Natural killer cell (primary cell): ENCODE measurements around the gene PASK. TPM values are rescaled to one million over a fixed set of nuclear protein-coding genes. Genes with fewer than 3 reads are reported as not detected.

ENCODE experiments used
- ATAC-seq, 3 donors: fragments of 150-1000 bp in 2 of 3; fragments of 200-7000 bp in 1 of 3; cut with Tn5 transposase; 1 replicate in 1 of 3; 2 replicates in 2 of 3; pipeline ENCODE4 v1.10.0; 2021; ENCODE audit warnings: mild to moderate bottlenecking in 2 of 3, moderate library complexity in 2 of 3
- DNase-seq, 2 donors: peaks; one replicate each; pipeline versions ENCODE4 v3.0.0 to v3.0.0-alpha.2; 2013 to 2021; ENCODE audit warnings: mixed read lengths in 1 of 2
- H3K27ac ChIP-seq: one replicate; pipeline ENCODE4 v1.5.1; 2013; ENCODE audit warnings: mild to moderate bottlenecking, low read length
- H3K27me3 ChIP-seq: one replicate; pipeline ENCODE4 v1.6.1; 2013; ENCODE audit warnings: low read length; ENCODE audit not compliant: control insufficient read depth, insufficient read depth
- H3K36me3 ChIP-seq: one replicate; pipeline ENCODE4 v1.6.1; 2013; ENCODE audit warnings: low read length; ENCODE audit not compliant: control insufficient read depth, insufficient read depth
- H3K4me1 ChIP-seq: one replicate; pipeline ENCODE4 v1.6.1; 2013; ENCODE audit warnings: low read length; ENCODE audit not compliant: control insufficient read depth, insufficient read depth
- H3K4me3 ChIP-seq: one replicate; pipeline ENCODE4 v1.5.1; 2013; ENCODE audit warnings: low read length
- H3K9me3 ChIP-seq: one replicate; pipeline ENCODE4 v1.6.1; 2013; ENCODE audit warnings: low read length; ENCODE audit not compliant: control insufficient read depth, insufficient read depth
- H3K27ac Mint-ChIP-seq, 2 donors: one replicate each; pipeline ENCODE4 v1.8.0; 2022; ENCODE audit warnings: mild to moderate bottlenecking in 2 of 2, mixed read lengths in 2 of 2, moderate library complexity in 1 of 2
- H3K27me3 Mint-ChIP-seq, 2 donors: one replicate each; pipeline ENCODE4 v1.8.0; 2022; ENCODE audit warnings: low read depth in 2 of 2, mixed read lengths in 2 of 2
- H3K36me3 Mint-ChIP-seq: one replicate; pipeline ENCODE4 v1.8.0; 2022; ENCODE audit warnings: mixed read lengths
- H3K4me1 Mint-ChIP-seq, 2 donors: one replicate each; pipeline ENCODE4 v1.8.0; 2022; ENCODE audit warnings: mixed read lengths in 2 of 2
- H3K4me3 Mint-ChIP-seq: one replicate; pipeline ENCODE4 v1.8.0; 2022; ENCODE audit warnings: mild to moderate bottlenecking, moderate library complexity, mixed read lengths
- H3K9me3 Mint-ChIP-seq, 2 donors: one replicate each; pipeline ENCODE4 v1.8.0; 2022; ENCODE audit warnings: mixed read lengths in 2 of 2
- WGBS: methylation state at CpG from one replicate; pipeline ENCODE4 v1.1.7; 2013; ENCODE audit warnings: missing lambda C conversion rate; ENCODE audit not compliant: insufficient coverage; 5-methylcytosine and 5-hydroxymethylcytosine counted together
- intact Hi-C: fragments of 100-400 bp; cut with micrococcal nuclease; formaldehyde crosslinking; loops from one replicate; pipeline ENCODE4 v1.14.2; 2022
- total RNA-seq, 4 donors: library from RNA; stranded (reverse); fragments of 120-200 nt in 1 of 4; gene quantifications; one replicate each; pipeline versions ENCODE4 v1.2.3 to v1.2.4, GENCODE V29; 2013 to 2022
- TF ChIP-seq, protein P1 (sequence below): fragments of 200-600 bp; IDR thresholded peaks from one replicate; pipeline ENCODE4 v1.8.0; 2022; ENCODE audit warnings: antibody characterized with exemption

PASK gene
- total RNA-seq, 3 donors from 2014 or later (not counting 1 experiment from before 2014, with no cell fraction given): 27.9 to 45.2 (median 36.2) TPM

DNA sequence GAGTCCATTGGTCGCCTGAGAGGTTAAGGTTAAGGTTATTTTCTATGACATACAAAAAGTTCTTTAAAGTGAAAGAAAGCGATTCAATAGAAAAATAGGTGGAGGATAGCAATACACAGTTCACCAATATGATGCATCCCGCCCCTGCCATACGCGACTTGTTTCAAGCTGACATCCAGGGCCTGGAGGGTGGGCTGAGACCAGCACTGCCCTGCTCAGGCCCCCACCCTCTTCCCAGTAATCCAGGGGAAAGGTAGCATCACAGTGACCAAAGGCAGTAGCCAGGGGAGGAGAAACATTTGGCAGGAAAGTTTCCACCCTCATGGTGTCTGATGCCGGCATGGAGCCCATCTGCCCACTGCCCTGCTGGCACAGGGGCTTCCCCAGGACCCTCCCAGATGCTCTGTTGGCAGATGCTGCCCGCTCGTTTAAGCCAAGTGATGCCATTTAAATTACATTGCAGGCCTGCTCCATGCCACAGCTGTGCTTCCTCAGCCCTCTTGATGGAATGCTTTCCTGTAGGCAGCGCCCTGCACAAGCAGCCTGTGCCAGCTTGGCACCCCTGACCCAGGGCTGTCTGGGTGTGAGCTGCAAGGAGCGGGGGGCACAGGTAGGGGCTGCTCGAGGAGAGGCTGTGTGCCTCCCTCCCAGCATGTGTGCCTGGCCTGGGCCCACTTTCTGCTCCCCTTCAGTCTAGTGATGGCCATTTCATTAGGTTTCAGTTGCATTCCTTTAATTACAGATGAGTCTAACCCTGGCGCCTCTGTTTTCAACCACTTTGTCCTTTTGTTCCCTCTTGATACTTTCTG, 28.5 kb upstream of the PASK start:
- H3K9me3 ChIP-seq: no peaks in the 10 kb centered on the region
- H3K36me3 ChIP-seq: peaks cover 23% of the 10 kb centered on the region
- Mint-ChIP-seq H3K27me3 (no peaks in the 10 kb centered on the region), H3K27ac (no peak overlapping the region), H3K9me3 (no peaks in the 10 kb centered on the region), H3K4me1 (no peaks in the 10 kb centered on the region), H3K36me3 (peaks cover 15% of the 10 kb centered on the region), H3K4me3 (no peak overlapping the region)
- no peak overlapping the region for H3K4me3 ChIP-seq
- H3K27ac ChIP-seq: no peak overlapping the region
- no peak for DNase-seq
- TF ChIP-seq, protein P1, sequence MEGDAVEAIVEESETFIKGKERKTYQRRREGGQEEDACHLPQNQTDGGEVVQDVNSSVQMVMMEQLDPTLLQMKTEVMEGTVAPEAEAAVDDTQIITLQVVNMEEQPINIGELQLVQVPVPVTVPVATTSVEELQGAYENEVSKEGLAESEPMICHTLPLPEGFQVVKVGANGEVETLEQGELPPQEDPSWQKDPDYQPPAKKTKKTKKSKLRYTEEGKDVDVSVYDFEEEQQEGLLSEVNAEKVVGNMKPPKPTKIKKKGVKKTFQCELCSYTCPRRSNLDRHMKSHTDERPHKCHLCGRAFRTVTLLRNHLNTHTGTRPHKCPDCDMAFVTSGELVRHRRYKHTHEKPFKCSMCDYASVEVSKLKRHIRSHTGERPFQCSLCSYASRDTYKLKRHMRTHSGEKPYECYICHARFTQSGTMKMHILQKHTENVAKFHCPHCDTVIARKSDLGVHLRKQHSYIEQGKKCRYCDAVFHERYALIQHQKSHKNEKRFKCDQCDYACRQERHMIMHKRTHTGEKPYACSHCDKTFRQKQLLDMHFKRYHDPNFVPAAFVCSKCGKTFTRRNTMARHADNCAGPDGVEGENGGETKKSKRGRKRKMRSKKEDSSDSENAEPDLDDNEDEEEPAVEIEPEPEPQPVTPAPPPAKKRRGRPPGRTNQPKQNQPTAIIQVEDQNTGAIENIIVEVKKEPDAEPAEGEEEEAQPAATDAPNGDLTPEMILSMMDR: no peak
- ATAC-seq: no peak
- intact Hi-C loops: no loop called here
- H3K4me1 ChIP-seq: no peaks in the 10 kb centered on the region
- 98% methylated on average over 12 of the region's 12 CpGs for WGBS
- H3K27me3 ChIP-seq: no peaks in the 10 kb centered on the region

DNA sequence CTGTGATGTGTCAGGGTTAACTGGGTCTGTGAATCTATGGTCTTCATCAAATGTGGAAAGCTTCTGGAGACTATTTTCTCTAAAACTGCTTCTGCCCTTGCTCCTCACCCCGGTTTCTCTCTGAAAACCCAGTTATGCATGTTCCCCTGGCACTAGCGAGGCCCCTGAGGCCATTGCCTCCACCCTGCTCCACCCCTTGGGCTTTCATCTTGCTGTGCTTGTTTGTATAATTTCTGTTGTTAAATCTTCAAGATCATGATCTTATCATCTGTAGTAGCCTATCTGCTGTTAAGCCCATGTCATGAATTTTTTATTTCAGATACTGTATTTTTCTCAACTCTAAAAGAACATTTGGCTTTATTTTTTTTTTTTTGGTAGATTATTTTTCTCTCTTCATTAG, 24.3 kb upstream of the PASK start:
- peaks cover 46% of the 10 kb centered on the region for H3K36me3 ChIP-seq
- H3K27ac Mint-ChIP-seq: no peak overlapping the region
- H3K9me3 ChIP-seq: no peaks in the 10 kb centered on the region
- whole genome bisulfite sequencing: 100% methylated on average over 2 of the region's 2 CpGs
- ATAC-seq (no peak), DNase-seq (no peak)
- H3K4me3 Mint-ChIP-seq: no peak overlapping the region
- H3K9me3 Mint-ChIP-seq: peaks cover 6 to 13% of the 10 kb centered on the region in 2 donors
- no peak overlapping the region for H3K27ac ChIP-seq
- no peak overlapping the region for H3K4me3 ChIP-seq
- H3K36me3 Mint-ChIP-seq: peaks cover 35% of the 10 kb centered on the region
- no peaks in the 10 kb centered on the region for H3K4me1 ChIP-seq
- TF ChIP-seq, protein P1: no peak
- intact Hi-C loops: no loop called here
- no peaks in the 10 kb centered on the region for H3K4me1 Mint-ChIP-seq
- H3K27me3 ChIP-seq: no peaks in the 10 kb centered on the region
- H3K27me3 Mint-ChIP-seq: no peaks in the 10 kb centered on the region

DNA sequence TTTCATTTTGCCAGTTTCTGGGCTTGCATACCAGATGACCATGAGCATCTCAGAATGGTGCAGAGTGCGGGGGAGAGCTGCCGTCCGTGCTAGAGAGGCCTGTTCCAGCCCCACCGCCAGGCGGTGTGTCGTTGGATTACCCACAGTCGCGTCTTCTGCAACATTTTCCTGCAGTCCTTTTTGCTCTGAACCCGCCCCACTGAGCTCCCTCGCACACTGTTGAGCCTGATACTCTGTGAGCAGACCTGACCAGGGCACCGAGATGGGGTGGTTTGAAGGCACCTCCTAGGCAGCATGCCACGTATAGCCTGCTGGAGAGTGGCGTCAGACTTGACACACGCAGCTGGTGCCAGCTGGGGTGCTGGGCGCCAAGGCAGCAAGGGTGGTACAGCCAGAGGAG, 19.1 kb upstream of the PASK start:
- TF ChIP-seq, protein P1: no peak
- ATAC-seq: no peak
- no peaks in the 10 kb centered on the region for H3K4me1 ChIP-seq
- intact Hi-C loops: no loop called here
- H3K4me3 ChIP-seq: no peak overlapping the region
- no peak overlapping the region for H3K4me3 Mint-ChIP-seq
- H3K27ac ChIP-seq: no peak overlapping the region
- no peaks in the 10 kb centered on the region for H3K4me1 Mint-ChIP-seq
- 99% methylated on average over 15 of the region's 15 CpGs for WGBS
- DNase-seq: no peak
- H3K36me3 Mint-ChIP-seq: peaks cover 33% of the 10 kb centered on the region
- H3K27ac Mint-ChIP-seq: no peak overlapping the region
- H3K27me3 ChIP-seq: no peaks in the 10 kb centered on the region
- H3K36me3 ChIP-seq: peaks cover 59% of the 10 kb centered on the region
- no peaks in the 10 kb centered on the region for H3K9me3 ChIP-seq
- H3K27me3 Mint-ChIP-seq: no peaks in the 10 kb centered on the region
- H3K9me3 Mint-ChIP-seq: peaks cover 6 to 13% of the 10 kb centered on the region in 2 donors
